HFFc6 (cell line): ENCODE measurements around the gene PPP1R37. TPM values are rescaled to one million over a fixed set of nuclear protein-coding genes. Genes with fewer than 3 reads are reported as not detected.

ENCODE experiments used
- DNase-seq: peaks from one replicate; pipeline ENCODE4 v3.0.0-alpha.2; 2018
- H3K27ac Mint-ChIP-seq: 2 replicates; pipeline ENCODE4 v1.8.0; 2020; ENCODE audit warnings: mild to moderate bottlenecking, mixed read lengths
- H3K27me3 Mint-ChIP-seq: 2 replicates; pipeline ENCODE4 v1.8.0; 2021; ENCODE audit warnings: mild to moderate bottlenecking, moderate library complexity, mixed read lengths; ENCODE audit not compliant: insufficient read depth
- H3K36me3 Mint-ChIP-seq: 2 replicates; pipeline ENCODE4 v1.8.0; 2021; ENCODE audit warnings: low read depth, mixed read lengths
- H3K4me1 Mint-ChIP-seq: 2 replicates; pipeline ENCODE4 v1.8.0; 2020; ENCODE audit warnings: low read depth, mixed read lengths
- H3K4me3 Mint-ChIP-seq: 2 replicates; pipeline ENCODE4 v1.8.0; 2020; ENCODE audit warnings: mild to moderate bottlenecking, moderate library complexity, mixed read lengths
- H3K9me3 Mint-ChIP-seq: 2 replicates; pipeline ENCODE4 v1.8.0; 2020; ENCODE audit warnings: mild to moderate bottlenecking, mixed read lengths
- CTCF ChIP-seq: fragments of 200-600 bp; sonication (generic); IDR thresholded peaks from 2 replicates; pipeline ENCODE4 v1.5.0; 2021; ENCODE audit warnings: antibody characterized with exemption, mild to moderate bottlenecking
- total RNA-seq, 6 experiments: library from RNA; stranded (reverse); fragmentation: NEBNext Ultra II Directional; extraction: Animal tissue kit (Norgen Biotek cat#: 25700); gene quantifications; 2 replicates in 1 of 6; 3 replicates in 5 of 6; pipeline ENCODE4 v1.2.3, GENCODE V29; 2021

The PPP1R37 gene
- total RNA-seq, 6 experiments from 2014 or later, result 20.4 to 27.4 (median 21.6) TPM

- H3K4me3 Mint-ChIP-seq, result no peak overlapping the region
- TF ChIP-seq CTCF, result no peak
- H3K27ac Mint-ChIP-seq, result no peak overlapping the region
- H3K27me3 Mint-ChIP-seq, result peaks cover 2% of the 10 kb centered on the region
- no peak for DNase-seq
- H3K4me1 Mint-ChIP-seq, result peaks cover 6% of the 10 kb centered on the region
- no peaks in the 10 kb centered on the region for H3K9me3 Mint-ChIP-seq
- no peaks in the 10 kb centered on the region for H3K36me3 Mint-ChIP-seq
Observed at GRCh38 chr19:45142726-45143110, 49.7 kb downstream of the PPP1R37 start.

- Mint-ChIP-seq H3K27ac (no peak overlapping the region), H3K4me3 (no peak overlapping the region), H3K27me3 (peaks cover 2% of the 10 kb centered on the region; the same call in 1 of the 2 replicates)
Observed at GRCh38 chr19:45144431-45145269, 51.7 kb downstream of the PPP1R37 start.

GRCh38 chr19:45145270-45146189 is 52.6 kb downstream of the PPP1R37 start:
- DNase-seq, result no peak
- no peak overlapping the region for H3K27ac Mint-ChIP-seq
- H3K27me3 Mint-ChIP-seq, result peaks cover 2% of the 10 kb centered on the region; the same call in 1 of the 2 replicates
- no peaks in the 10 kb centered on the region for H3K4me1 Mint-ChIP-seq
- TF ChIP-seq CTCF, result no peak
- no peaks in the 10 kb centered on the region for H3K9me3 Mint-ChIP-seq
- peaks cover 4% of the 10 kb centered on the region; the same call in 1 of the 2 replicates for H3K36me3 Mint-ChIP-seq
- H3K4me3 Mint-ChIP-seq, result no peak overlapping the region

More at GRCh38 chr19:45144431-45145269, 51.7 kb downstream of the PPP1R37 start:
- no peaks in the 10 kb centered on the region for H3K4me1 Mint-ChIP-seq
- DNase-seq, result no peak
- TF ChIP-seq CTCF, result no peak
- H3K36me3 Mint-ChIP-seq, result no peaks in the 10 kb centered on the region
- H3K9me3 Mint-ChIP-seq, result no peaks in the 10 kb centered on the region

GRCh38 chr19:45146251-45146650 is 53.3 kb downstream of the PPP1R37 start:
- Mint-ChIP-seq H3K4me1 (no peaks in the 10 kb centered on the region), H3K9me3 (no peaks in the 10 kb centered on the region), H3K27ac (no peak overlapping the region), H3K27me3 (peaks cover 2% of the 10 kb centered on the region; the same call in 1 of the 2 replicates), H3K36me3 (peaks cover 4% of the 10 kb centered on the region; the same call in 1 of the 2 replicates), H3K4me3 (no peak overlapping the region)
- TF ChIP-seq CTCF, result no peak; the same call in 1 of the 2 replicates
- no peak for DNase-seq

GRCh38 chr19:45146741-45147205 is 53.8 kb downstream of the PPP1R37 start:
- no peak for TF ChIP-seq CTCF
- DNase-seq, result no peak
- no peak overlapping the region for H3K27ac Mint-ChIP-seq
- no peak overlapping the region for H3K4me3 Mint-ChIP-seq
- no peaks in the 10 kb centered on the region for H3K9me3 Mint-ChIP-seq
- peaks cover 4% of the 10 kb centered on the region; the same call in 1 of the 2 replicates for H3K36me3 Mint-ChIP-seq
- H3K27me3 Mint-ChIP-seq, result peaks cover 4% of the 10 kb centered on the region
- no peaks in the 10 kb centered on the region for H3K4me1 Mint-ChIP-seq
